NCI-H446 treated with DMSO at 0.1 percent for 48 hours (cell line): ENCODE measurements around the gene POM121C.
"Not testable (repeated sequence)": the region's sequence is repeated elsewhere in the genome, so short reads cannot be mapped to it uniquely, and the experiment has no call there.

ENCODE experiments used
- DNase-seq: peaks from one replicate; lab custom pipeline; 2025; lab: John Stamatoyannopoulos, UW

POM121C gene

GRCh38 chr7:75485979-75486643 lies at the start of gene POM121C:
POM121C (minus strand) TSS chr7:75486299; CDS start chr7:75441496, 44,803 bp downstream.
- not testable (repeated sequence) for DNase-seq

GRCh38 chr7:75534727-75535307 lies 48.7 kb upstream of the POM121C start:
- DNase-seq = no peak

- DNase-seq = no peak
These were observed 47.8 kb upstream of the POM121C start for GRCh38 chr7:75533926-75534325.

GRCh38 chr7:75532639-75533038 lies 46.5 kb upstream of the POM121C start:
- no peak for DNase-seq

- no peak for DNase-seq
These were observed 45.3 kb upstream of the POM121C start for GRCh38 chr7:75531359-75531821.

GRCh38 chr7:75527224-75527722 lies 41.2 kb upstream of the POM121C start:
- DNase-seq = not testable (repeated sequence)

GRCh38 chr7:75521727-75522126 lies 35.6 kb upstream of the POM121C start:
- not testable (repeated sequence) for DNase-seq

GRCh38 chr7:75518842-75519241 lies 32.7 kb upstream of the POM121C start:
- DNase-seq = not testable (repeated sequence)

- DNase-seq = not testable (repeated sequence)
These were observed 22.9 kb upstream of the POM121C start for GRCh38 chr7:75509033-75509432.

GRCh38 chr7:75492020-75492419 lies 5.9 kb upstream of the POM121C start, which contains the start of gene SPDYE5:
SPDYE5 (plus strand) TSS chr7:75492320; CDS start chr7:75494048, 1,728 bp downstream.
- not testable (repeated sequence) for DNase-seq

- not testable (repeated sequence) for DNase-seq
These were observed 632 bp downstream of the POM121C start for GRCh38 chr7:75485355-75485978.

- not testable (repeated sequence) for DNase-seq
These were observed 5.8 kb downstream of the POM121C start for GRCh38 chr7:75480313-75480712.

- not testable (repeated sequence) for DNase-seq
These were observed 8.6 kb downstream of the POM121C start for GRCh38 chr7:75477457-75477856.

- DNase-seq = not testable (repeated sequence)
These were observed 15.9 kb downstream of the POM121C start for GRCh38 chr7:75470166-75470565.

GRCh38 chr7:75460541-75460940 lies 25.6 kb downstream of the POM121C start:
- not testable (repeated sequence) for DNase-seq

- DNase-seq = not testable (repeated sequence)
These were observed 28.1 kb downstream of the POM121C start for GRCh38 chr7:75458034-75458433.

- not testable (repeated sequence) for DNase-seq
These were observed 29.7 kb downstream of the POM121C start for GRCh38 chr7:75456403-75456802.

GRCh38 chr7:75452494-75452955 lies 33.6 kb downstream of the POM121C start:
- DNase-seq = not testable (repeated sequence)

- not testable (repeated sequence) for DNase-seq
These were observed 36.2 kb downstream of the POM121C start for GRCh38 chr7:75449946-75450345.

- not testable (repeated sequence) for DNase-seq
These were observed 43.5 kb downstream of the POM121C start for GRCh38 chr7:75442465-75443111.

GRCh38 chr7:75442101-75442464 lies 44.0 kb downstream of the POM121C start:
- not testable (repeated sequence) for DNase-seq

GRCh38 chr7:75439000-75439399 lies 47.1 kb downstream of the POM121C start:
- DNase-seq = not testable (repeated sequence)
